PC-3 (cell line): ENCODE results near the gene TVP23C. TPM values are rescaled to one million over a fixed set of nuclear protein-coding genes. Genes with fewer than 3 reads are reported as not detected.

Experiments used
- ATAC-seq: fragments of 200-7000 bp; cut with Tn5 transposase; 2 replicates; pipeline ENCODE4 v1.9.1; 2020; ENCODE audit warnings: mild to moderate bottlenecking, moderate library complexity
- BruUV-seq: library from RNA; stranded (reverse); fragments of 400-500 nt; replicated peaks from 2 replicates; lab custom pipeline; 2021; lab: Mats Ljungman, UMichigan
- CTCF ChIA-PET: fragments of 300-600 bp; sonication (Branson Sonifier 250); formaldehyde crosslinking; loops from one replicate; lab custom pipeline; 2022; ENCODE audit warnings: antibody characterized with exemption; lab: Charles Lee
- POLR2A ChIA-PET: fragments of 300-600 bp; sonication (Branson Sonifier 250); formaldehyde crosslinking; loops from one replicate; lab custom pipeline; 2022; ENCODE audit warnings: antibody characterized with exemption; ENCODE audit not compliant: unreplicated experiment; lab: Charles Lee
- DNase-seq: peaks from one replicate; pipeline ENCODE4 v3.0.0-alpha.2; 2015
- H2AFZ ChIP-seq: fragments of 300-600 bp; sonication (generic); 2 replicates; pipeline ENCODE4 v1.6.0; 2016; ENCODE audit warnings: antibody characterized with exemption, low read length
- H3F3A ChIP-seq: fragments of 300-600 bp; sonication (generic); one replicate; pipeline ENCODE4 v1.6.0; 2017; ENCODE audit warnings: antibody characterized with exemption, low read length, control low read depth, mild to moderate bottlenecking; ENCODE audit not compliant: unreplicated experiment
- H3K27ac ChIP-seq: fragments of 300-600 bp; sonication (generic); 2 replicates; pipeline ENCODE4 v1.5.1; 2016; ENCODE audit warnings: mild to moderate bottlenecking, low read length
- H3K27me3 ChIP-seq: fragments of 300-600 bp; sonication (generic); 2 replicates; pipeline ENCODE4 v1.6.1; 2016; ENCODE audit warnings: low read length, mixed read lengths
- H3K36me3 ChIP-seq: fragments of 300-600 bp; sonication (generic); 2 replicates; pipeline ENCODE4 v1.6.1; 2016; ENCODE audit warnings: low read depth, mixed run types, low read length, mixed read lengths
- H3K4me1 ChIP-seq: fragments of 300-600 bp; sonication (generic); 2 replicates; pipeline ENCODE4 v1.5.1; 2016; ENCODE audit warnings: low read length; ENCODE audit not compliant: insufficient read depth
- H3K4me2 ChIP-seq: fragments of 300-600 bp; sonication (generic); 2 replicates; pipeline ENCODE4 v1.6.0; 2016; ENCODE audit warnings: low read length
- H3K4me3 ChIP-seq: fragments of 300-600 bp; sonication (generic); 2 replicates; pipeline ENCODE4 v1.5.1; 2016; ENCODE audit warnings: mild to moderate bottlenecking, low read length, mixed read lengths
- H3K79me2 ChIP-seq: fragments of 300-600 bp; sonication (generic); 2 replicates; pipeline ENCODE4 v1.6.1; 2017; ENCODE audit warnings: low read length, mixed read lengths
- H3K9ac ChIP-seq: fragments of 300-600 bp; sonication (generic); 2 replicates; pipeline ENCODE4 v1.6.0; 2016; ENCODE audit warnings: mild to moderate bottlenecking, low read length
- H3K9me2 ChIP-seq: fragments of 300-600 bp; sonication (generic); replicated peaks from 2 replicates; pipeline ENCODE4 v1.6.1; 2016; ENCODE audit warnings: mixed run types, low read length, mixed read lengths
- H3K9me3 ChIP-seq: fragments of 300-600 bp; sonication (generic); 2 replicates; pipeline ENCODE4 v1.6.1; 2016; ENCODE audit warnings: low read length, mixed read lengths
- H4K20me1 ChIP-seq: fragments of 300-600 bp; sonication (generic); 2 replicates; pipeline ENCODE4 v1.6.1; 2016; ENCODE audit warnings: low read length, mixed read lengths
- CTCF ChIP-seq: fragments of 300-600 bp; sonication (generic); conservative IDR thresholded peaks from 2 replicates; pipeline ENCODE4 v1.5.1; 2017; ENCODE audit warnings: antibody characterized with exemption, low read depth, mild to moderate bottlenecking, low read length
- EZH2 ChIP-seq: fragments of 300-600 bp; sonication (generic); IDR thresholded peaks from one replicate; pipeline ENCODE4 v1.6.1; 2017; ENCODE audit warnings: antibody characterized with exemption, mild to moderate bottlenecking, low read length; ENCODE audit not compliant: unreplicated experiment
- EZH2phosphoT487 ChIP-seq: fragments of 300-600 bp; sonication (generic); IDR thresholded peaks from 2 replicates; pipeline ENCODE4 v1.6.1; 2018; ENCODE audit warnings: mild to moderate bottlenecking, antibody characterized with exemption, low read length, borderline replicate concordance
- intact Hi-C: fragments of 100-400 bp; cut with micrococcal nuclease; formaldehyde crosslinking; loops from 2 replicates; pipeline ENCODE4 v1.9.0; 2023
- total RNA-seq: library from RNA; depleted of rRNA; stranded (reverse); fragments of >200 nt; gene quantifications from 2 replicates; pipeline ENCODE4 v1.2.3, GENCODE V29; 2014

TVP23C gene
- total RNA-seq, 1 experiment from 2014 or later = 23.7 TPM

- no peak overlapping the region for H3K4me2 ChIP-seq
- no peaks in the 10 kb centered on the region for H3K27me3 ChIP-seq
- ATAC-seq (no peak), DNase-seq (peak; percentile 46)
- TF ChIP-seq EZH2 = no peak
- TF ChIP-seq EZH2phosphoT487 = no peak
- TF ChIP-seq CTCF = no peak
- intact Hi-C loops = no loop called here
- H3K9ac ChIP-seq = no peak overlapping the region
- H3K36me3 ChIP-seq = peaks cover 32% of the 10 kb centered on the region
- no peaks in the 10 kb centered on the region for H3K9me3 ChIP-seq
- H3F3A ChIP-seq = no peaks in the 10 kb centered on the region
- no peak overlapping the region for H2AFZ ChIP-seq
- no peaks in the 10 kb centered on the region for H3K4me1 ChIP-seq
- no peaks in the 10 kb centered on the region for H3K9me2 ChIP-seq
- ChIA-PET POLR2A (no interaction called here), CTCF (no interaction called here)
- no peak overlapping the region for H3K4me3 ChIP-seq
- no peaks in the 10 kb centered on the region for H4K20me1 ChIP-seq
- H3K27ac ChIP-seq = no peak overlapping the region
- H3K79me2 ChIP-seq = no peaks in the 10 kb centered on the region
- BruUV-seq = no TSS peak
Observed at GRCh38 chr17:15516150-15516549, 47.1 kb downstream of the TVP23C start.

GRCh38 chr17:15514469-15514868, 48.8 kb downstream of the TVP23C start:
- intact Hi-C loops = no loop called here
- H3K27me3 ChIP-seq = no peaks in the 10 kb centered on the region
- H3K4me1 ChIP-seq = peaks cover 10% of the 10 kb centered on the region
- H3K79me2 ChIP-seq = no peaks in the 10 kb centered on the region
- H4K20me1 ChIP-seq = no peaks in the 10 kb centered on the region
- H3K9me2 ChIP-seq = no peaks in the 10 kb centered on the region
- no peak overlapping the region for H2AFZ ChIP-seq
- ATAC-seq (no peak), DNase-seq (no peak)
- no peak overlapping the region for H3K4me2 ChIP-seq
- ChIA-PET CTCF (no interaction called here), POLR2A (no interaction called here)
- peaks cover 28% of the 10 kb centered on the region for H3K36me3 ChIP-seq
- no TSS peak for BruUV-seq
- no peaks in the 10 kb centered on the region for H3K9me3 ChIP-seq
- no peak overlapping the region for H3K4me3 ChIP-seq
- H3K9ac ChIP-seq = no peak overlapping the region
- TF ChIP-seq EZH2 (no peak), CTCF (no peak), EZH2phosphoT487 (no peak)
- H3F3A ChIP-seq = no peaks in the 10 kb centered on the region
- H3K27ac ChIP-seq = no peak overlapping the region

- H3K36me3 ChIP-seq = peaks cover 28% of the 10 kb centered on the region
- no peak overlapping the region for H3K9ac ChIP-seq
- no peak overlapping the region for H3K4me2 ChIP-seq
- ATAC-seq (no peak), DNase-seq (no peak)
- H3K27ac ChIP-seq = no peak overlapping the region
- H4K20me1 ChIP-seq = no peaks in the 10 kb centered on the region
- H3K9me3 ChIP-seq = no peaks in the 10 kb centered on the region
- BruUV-seq = no TSS peak
- POLR2A ChIA-PET = no interaction called here
- no peaks in the 10 kb centered on the region for H3K27me3 ChIP-seq
- H3K79me2 ChIP-seq = no peaks in the 10 kb centered on the region
- H3K4me3 ChIP-seq = no peak overlapping the region
- no peak overlapping the region for H2AFZ ChIP-seq
- H3K9me2 ChIP-seq = no peaks in the 10 kb centered on the region
- TF ChIP-seq EZH2phosphoT487 (no peak), CTCF (no peak), EZH2 (no peak)
- CTCF ChIA-PET = no interaction called here
- H3K4me1 ChIP-seq = peaks cover 10% of the 10 kb centered on the region
- H3F3A ChIP-seq = no peaks in the 10 kb centered on the region
- intact Hi-C loops = no loop called here
Observed at GRCh38 chr17:15513856-15514459, 49.3 kb downstream of the TVP23C start.
